ENCODE results near the gene GRK1.
"Not testable (repeated sequence)": the region's sequence is repeated elsewhere in the genome, so short reads cannot be mapped to it uniquely, and the experiment has no call there.

The GRK1 gene

DNA sequence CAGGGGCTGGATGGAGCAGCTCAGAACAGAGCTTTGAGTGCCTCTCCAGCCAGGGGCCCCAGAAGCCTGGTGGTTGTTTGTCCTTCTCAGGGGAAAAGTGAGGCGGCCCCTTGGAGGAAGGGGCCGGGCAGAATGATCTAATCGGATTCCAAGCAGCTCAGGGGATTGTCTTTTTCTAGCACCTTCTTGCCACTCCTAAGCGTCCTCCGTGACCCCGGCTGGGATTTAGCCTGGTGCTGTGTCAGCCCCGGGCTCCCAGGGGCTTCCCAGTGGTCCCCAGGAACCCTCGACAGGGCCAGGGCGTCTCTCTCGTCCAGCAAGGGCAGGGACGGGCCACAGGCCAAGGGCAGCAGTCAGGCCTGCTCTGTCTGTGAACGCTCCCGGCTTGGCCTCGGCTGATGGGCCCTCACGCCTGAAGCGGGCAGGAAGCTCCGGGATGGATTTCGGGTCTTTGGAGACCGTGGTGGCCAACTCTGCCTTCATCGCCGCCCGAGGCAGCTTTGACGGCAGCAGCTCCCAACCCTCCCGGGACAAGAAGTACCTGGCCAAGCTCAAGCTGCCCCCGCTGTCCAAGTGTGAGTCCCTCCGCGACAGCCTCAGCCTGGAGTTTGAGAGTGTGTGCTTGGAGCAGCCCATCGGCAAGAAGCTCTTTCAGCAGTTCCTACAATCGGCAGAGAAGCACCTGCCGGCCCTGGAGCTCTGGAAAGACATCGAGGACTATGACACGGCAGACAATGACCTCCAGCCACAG lies at the start of gene GRK1:
GRK1 (plus strand) TSS at position 269 of the 751 bp plus-strand sequence; CDS start at position 437, 168 bp downstream.
- DNase-seq (ENCODE audit: low read depth, low spot score), result no peak

DNA sequence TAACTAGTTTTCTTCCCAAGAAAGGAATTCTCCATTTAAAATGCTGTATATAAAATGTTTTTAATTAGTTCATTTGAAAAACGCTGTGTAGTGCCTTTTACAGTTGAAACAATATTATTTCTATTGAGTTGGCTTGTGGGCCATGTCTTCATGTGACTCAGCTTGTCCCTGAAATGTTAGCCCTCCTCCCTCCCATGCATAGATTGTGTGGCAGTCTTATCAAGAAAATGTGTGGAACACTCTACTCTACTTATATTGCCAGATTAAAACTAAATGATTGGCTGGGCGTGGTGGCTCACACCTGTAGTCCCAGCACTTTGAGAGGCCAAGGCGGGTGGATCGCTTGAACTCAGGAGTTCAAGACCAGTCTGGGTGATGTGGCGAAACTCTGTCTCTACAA lies 49.1 kb upstream of the GRK1 start:
- no peak for DNase-seq (ENCODE audit: low read depth, low spot score)

DNA sequence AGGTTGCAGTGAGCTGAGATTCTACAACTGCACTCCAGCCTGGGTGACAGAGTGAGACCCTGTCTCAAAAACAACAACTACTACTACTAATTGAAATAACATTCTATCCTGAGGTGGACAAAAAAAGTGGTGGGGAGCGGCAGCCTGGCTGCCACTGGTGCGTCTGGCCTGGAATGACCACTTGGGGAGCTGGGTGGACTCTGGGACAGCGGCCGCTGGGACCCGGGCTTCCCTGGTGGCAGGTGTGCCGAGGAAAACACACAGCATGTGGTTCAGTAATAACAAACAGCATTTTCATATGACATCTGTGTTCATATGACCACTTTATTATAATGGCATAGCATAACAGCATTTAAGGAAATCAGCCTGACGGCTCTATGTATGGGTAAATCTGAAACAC lies 48.6 kb upstream of the GRK1 start:
- no peak for DNase-seq (ENCODE audit: low read depth, low spot score)

DNA sequence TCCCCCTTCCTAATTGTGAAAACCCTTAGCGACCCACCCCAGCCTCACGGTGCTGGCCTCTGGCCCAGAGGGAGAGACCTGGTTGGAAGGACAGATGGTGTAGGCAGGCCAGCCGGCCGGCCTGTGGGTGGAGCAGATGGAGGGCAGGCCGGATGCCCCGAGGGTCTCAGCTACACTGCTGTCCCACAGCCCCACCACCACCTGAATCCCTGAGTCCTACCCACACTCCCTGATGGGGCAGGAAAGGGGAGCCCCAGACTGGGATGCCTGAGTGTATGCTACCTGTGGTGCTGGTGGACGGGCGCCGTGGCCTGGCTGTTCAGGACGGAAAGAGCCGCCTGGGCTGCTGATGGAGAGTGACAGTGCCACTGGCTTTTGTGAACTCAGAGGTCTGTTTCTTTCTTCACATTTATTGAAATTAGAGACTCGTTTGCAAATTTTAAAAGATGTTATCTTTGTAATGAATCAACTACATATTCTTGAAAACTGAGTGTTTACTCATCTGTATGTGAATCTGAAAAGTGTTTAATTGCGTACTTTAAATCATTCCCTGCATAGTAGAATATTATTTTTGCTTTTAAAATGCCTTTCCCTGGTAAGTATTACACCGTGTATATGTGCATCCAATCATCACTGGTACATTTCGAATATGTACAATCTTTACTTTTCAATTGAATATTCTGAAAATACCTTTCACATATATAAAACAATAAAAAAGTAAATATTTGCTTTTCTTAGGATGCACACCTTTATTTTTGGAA lies 46.8 kb upstream of the GRK1 start:
- DNase-seq (ENCODE audit: low read depth, low spot score), result peak; percentile 57

DNA sequence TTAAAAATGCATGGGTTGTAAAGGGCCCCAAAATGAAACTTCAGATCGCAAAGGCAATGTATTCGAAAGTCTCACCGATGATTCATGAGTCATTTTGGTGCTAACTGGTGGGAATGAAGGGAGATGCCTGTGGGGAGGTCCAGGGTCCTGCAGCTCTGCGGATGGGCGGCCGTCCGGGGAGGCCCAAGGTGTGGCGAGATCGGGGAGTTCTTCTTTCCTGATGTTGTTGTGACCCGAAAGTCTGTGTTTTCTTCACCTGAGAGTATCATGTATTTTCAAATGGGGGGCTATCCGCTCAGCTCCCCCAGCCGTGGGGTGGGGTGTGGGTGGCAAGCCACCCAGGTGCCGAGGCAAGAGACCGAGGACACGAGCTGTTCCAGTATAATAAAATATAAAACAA lies 46.0 kb upstream of the GRK1 start:
- no peak for DNase-seq (ENCODE audit: low read depth, low spot score)

DNA sequence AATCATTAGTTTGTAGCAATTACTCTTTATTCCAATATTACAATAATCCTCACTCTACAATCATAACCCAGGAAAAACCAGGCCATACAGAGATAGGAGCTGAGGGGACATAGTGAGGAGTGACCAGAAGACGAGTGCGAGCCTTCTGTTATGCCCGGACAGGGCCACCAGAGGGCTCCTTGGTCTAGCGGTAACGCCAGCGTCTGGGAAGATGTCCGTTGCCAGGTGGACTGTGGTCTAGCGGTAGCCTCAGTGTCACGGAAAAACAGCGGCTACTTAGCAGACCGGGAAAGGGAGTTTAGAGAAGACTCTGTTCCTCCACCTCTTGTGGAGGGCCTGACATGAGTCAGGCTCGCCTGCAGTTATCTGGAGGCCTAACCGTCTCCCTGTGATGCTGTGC lies 45.5 kb upstream of the GRK1 start:
- DNase-seq (ENCODE audit: low read depth, low spot score), result peak; percentile 64

DNA sequence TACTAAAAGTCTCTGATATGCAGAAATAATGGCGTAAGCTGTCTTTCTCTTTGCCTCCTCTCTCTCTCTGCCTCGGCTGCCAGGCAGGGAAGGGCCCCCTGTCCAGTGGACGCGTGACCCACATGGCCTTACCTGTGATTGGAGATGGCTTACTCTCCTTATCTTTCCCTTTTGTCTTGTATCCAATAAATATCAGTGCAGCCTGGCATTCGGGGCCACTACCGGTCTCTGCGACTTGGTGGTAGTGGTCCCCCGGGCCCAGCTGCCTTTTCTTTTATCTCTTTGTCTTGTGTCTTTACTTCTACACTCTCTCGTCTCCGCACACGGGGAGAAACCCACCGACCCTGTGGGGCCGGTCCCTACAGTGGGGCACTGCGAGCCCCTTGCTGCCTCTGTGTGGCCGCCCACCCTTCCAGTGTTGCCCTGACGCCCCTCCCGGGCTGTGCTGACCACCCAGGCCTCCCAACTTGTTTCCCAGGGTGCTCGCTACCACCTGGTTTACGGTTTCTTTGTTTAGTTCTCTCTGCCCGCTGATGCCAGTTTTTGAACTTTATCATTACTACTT lies 45.0 kb upstream of the GRK1 start:
- DNase-seq (ENCODE audit: low read depth, low spot score), result not testable (repeated sequence)

DNA sequence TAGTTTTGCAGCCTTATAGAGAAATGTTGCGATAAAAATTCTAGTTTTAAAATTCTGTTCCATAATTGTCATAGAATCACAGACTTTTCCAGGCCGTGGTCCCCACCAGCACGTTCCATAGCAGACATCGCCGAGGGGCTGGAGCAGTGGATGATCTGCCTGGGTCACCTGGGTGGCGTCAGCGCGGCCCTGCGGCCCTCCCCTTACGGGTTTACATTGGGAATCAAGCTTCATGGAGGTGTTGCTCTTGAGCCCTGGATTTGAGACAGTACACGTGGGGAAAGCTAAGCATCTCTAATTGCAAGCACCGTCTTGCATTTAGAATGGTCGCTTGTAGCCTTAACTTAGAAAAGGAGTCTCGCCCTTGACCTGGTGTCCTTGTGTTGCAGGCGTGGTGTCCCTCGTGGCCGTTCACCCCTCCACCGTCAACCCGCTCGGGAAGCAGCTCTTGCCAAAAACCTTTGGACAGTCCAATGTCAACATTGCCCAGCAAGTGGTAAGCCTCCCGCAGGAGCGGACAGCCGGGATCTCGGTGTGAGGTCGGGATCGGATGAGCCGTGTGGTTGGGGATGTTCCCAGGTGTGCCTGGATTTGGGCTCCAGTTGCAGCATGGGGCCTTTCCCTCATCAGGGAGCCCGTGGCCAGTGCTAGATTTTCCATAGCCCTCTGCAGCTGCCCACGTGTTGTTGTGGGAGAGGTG lies 44.1 kb upstream of the GRK1 start:
- no peak for DNase-seq (ENCODE audit: low read depth, low spot score)

DNA sequence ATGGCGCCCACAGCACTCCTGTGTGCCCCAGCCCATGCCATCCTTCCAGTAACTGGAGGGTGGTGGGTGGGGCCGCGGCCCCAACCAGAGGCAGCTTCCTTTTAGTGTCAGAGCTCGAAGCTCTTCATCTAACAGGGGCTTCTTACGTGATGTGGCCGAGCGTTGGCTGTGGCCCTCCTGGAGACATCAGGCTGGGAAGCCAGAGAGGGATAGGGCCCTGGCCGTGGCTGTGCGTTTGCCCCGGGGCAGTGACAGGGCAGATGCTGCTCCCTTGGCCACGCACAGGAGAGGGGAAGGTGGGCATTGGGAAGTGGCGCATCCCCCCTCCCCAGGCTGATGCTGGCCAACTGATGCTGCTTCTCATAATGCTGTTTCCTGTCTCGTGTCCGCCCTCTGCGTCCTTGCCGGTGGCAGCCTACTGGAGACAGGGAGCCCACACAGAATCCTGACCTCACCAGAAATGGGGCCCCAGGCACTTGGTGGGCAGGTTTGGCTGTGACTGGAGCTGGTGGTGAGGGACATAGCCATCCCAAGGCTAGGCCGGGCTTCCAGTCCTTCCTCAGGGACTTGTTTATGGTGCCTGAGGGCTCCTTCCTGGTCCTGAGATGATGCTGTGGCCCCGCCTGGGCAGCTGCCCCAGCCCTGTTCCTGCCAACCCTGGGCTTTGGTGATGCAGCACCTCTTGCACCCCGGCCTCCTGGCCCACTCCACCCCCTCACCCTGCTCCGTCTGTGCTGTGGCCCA lies 43.4 kb upstream of the GRK1 start:
- DNase-seq (ENCODE audit: low read depth, low spot score), result no peak

DNA sequence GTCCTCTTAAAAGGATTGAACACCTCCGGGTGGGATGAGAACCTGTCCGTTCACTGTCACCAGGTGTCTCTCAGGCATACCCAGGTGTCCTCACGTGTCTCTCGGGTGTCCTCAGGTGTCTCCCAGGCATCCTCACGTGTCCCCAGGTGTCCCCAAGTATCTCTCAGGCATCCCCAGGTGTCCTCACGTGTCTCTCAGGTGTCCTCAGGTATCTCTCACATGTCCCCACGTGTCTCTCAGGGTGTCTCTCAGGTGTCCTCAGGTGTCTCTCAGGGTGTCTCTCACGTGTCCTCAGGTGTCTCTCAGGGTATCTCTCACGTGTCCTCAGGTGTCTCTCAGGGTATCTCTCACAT lies 42.8 kb upstream of the GRK1 start:
- no peak for DNase-seq (ENCODE audit: low read depth, low spot score)

DNA sequence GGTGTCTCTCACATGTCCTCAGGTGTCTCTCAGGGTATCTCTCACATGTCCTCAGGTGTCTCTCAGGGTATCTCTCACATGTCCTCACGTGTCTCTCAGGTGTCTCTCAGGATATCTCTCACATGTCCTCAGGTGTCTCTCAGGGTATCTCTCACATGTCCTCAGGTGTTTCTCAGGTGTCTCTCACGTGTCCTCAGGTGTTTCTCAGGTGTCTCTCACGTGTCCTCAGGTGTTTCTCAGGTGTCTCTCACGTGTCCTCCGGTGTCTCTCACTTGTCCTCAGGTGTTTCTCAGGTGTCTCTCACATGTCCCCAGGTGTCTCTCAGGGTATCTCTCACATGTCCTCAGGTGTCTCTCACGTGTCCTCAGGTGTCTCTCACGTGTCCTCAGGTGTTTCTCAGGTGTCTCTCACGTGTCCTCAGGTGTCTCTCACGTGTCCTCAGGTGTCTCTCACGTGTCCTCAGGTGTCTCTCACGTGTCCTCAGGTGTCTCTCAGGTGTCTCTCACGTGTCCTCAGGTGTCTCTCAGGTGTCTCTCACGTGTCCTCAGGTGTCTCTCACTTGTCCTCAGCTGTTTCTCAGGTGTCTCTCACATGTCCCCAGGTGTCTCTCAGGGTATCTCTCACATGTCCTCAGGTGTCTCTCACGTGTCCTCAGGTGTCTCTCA lies 42.2 kb upstream of the GRK1 start:
- DNase-seq (ENCODE audit: low read depth, low spot score), result not testable (repeated sequence)

DNA sequence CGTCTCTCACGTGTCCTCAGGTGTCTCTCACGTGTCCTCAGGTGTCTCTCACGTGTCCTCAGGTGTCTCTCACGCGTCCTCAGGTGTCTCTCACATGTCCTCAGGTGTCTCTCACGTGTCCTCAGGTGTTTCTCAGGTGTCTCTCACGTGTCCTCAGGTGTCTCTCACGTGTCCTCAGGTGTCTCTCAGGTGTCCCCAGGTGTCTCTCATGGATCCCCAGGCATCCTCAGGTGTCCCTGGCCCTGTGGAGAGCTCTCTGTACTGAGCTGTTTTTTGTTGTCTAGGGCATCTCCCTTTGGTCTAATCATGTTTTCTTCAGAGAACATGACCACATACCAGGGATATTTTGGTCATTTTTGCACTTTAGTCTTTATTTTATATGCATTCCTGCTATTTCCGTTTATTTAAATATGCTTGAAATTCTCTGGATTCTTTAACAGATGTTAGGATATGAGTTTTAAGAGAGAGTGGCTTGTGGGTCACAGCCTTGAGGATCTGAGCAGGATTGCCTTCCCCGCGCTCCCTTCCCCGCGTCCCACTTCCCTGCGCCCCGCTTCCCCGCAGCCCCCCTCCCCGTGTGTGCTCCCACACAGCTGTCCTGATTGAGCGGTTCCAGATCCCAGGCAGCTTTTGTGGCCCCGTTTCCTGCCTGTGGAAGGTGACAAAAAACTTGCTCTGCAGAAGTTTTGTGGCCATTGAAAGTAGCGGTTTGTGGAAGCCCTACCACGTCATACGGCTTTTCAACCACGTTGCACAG lies 40.9 kb upstream of the GRK1 start:
- DNase-seq (ENCODE audit: low read depth, low spot score), result no peak

DNA sequence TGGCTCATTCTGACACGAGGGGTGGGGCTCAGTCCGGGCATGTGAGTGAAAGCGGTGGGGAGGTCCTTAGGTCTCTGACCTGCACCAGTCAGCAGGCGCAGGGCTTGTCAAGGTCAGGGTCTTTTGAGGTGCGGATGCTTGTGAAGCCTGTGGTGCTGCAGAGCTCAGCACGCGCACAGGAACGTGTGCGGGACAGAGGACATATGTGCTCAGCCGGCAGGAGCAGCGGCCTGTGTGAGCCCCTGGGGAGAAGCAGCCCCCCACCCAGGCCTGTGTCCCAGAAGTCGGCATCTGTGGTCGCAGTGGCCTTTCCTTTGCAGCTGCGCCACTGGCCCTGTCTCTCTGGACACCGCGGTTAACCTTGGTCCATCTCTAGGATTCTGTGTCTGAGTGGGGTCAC lies 39.9 kb upstream of the GRK1 start:
- no peak for DNase-seq (ENCODE audit: low read depth, low spot score)

DNA sequence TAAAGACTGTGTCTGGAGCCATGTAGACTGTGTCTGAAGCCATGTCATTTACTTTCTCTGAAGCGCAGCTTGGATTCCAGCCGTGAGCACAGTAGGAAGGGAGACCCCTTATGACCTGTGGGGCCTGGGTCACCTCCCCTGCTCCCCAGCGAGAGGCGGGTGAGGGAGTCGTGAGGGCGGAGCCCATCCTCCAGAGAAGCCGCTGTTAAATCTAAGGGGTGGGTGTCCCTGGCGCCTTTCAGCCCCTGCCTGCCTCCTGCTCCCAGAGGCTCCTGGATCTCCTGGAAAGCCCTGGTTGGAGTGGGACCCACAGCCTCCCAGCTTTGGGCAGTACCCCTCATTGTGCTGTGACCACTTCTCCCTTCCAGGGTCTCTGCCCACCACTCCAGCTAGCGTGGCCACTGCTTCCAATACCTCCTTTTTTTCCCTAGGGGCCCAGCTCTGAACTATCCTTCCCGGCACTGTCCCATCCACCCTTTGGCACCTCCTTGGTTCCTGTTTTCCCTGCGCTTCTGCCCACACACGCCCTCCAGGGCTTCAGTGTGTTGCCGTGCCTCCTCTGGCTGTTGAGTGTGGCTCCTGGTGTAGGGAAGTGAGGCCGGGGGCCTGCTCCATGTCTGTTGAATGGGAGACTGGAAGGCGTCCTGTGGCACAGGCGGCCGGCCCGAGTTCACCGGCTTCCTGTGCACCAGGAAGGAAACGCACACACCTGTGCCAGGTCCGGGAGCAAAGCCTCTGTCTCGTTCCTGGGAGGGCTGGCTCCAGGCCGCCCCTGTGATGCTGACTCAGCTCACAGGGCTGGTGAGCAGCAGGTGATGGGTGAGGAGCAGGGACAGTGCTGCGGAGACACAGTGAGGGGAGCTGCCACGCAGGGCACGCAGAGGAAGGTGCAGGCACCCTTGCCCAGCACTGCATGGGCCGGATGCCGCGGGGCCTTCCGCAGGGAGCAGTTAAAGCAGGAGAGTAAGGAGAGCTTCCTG lies 38.4 kb upstream of the GRK1 start:
- DNase-seq (ENCODE audit: low read depth, low spot score), result no peak

DNA sequence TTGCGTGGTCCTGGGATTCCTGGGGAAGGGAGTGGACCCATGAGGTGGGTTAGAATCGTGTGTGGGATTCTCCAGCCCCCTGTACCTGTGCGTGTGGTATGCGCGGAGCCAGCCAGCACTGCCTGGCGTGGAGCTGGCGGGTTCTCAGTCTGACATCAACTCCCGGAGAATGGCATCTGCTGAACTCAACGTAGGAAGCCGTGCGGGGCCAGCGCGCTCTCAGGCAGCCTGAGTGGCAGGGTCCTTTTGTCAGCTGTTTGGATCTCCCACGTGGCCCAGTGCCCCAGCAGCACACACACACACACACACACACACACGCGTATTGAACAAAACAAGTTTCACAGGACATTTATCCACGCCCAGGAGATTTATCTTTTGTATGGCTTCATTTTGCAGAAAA lies 37.2 kb upstream of the GRK1 start:
- no peak for DNase-seq (ENCODE audit: low read depth, low spot score)

DNA sequence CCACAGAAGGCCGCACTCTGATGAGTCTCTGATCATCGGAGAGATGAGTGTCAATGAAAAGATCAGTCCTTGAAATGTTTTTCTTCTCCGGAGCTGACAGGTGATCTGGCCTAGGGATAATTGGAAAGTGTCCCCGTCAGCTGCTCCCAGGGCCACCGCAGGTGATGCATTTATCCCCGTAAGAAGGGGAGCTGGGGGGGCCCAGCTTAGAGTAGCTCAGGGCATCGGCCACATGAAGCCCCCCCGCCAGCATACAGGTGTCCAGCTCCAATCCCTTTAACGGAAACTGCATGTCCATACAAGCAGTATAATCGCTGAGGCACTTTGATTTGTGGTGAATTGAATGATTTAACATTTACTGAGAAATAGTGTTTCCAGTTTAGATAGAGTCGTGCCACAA lies 36.7 kb upstream of the GRK1 start:
- DNase-seq (ENCODE audit: low read depth, low spot score), result no peak

DNA sequence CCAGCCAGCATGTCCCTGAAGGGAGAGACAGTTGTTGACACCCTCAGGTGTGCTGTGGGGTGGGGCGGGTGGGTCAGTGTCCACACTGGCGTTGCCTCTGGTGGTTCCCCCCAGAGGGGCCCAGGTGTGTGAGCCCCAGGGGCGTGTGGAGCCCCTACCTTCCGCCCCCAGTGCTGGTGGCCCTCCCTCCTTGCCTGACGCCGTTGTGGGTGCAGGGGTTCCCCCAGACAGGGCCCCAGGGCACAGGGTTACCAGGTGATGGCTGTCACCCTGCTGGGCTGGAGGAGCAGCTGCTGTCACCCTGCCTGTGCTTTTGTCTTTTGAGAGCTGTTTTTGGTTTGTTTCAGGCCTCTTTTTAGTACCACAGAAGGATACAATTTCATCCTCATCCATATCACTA lies 36.2 kb upstream of the GRK1 start:
- DNase-seq (ENCODE audit: low read depth, low spot score), result no peak

DNA sequence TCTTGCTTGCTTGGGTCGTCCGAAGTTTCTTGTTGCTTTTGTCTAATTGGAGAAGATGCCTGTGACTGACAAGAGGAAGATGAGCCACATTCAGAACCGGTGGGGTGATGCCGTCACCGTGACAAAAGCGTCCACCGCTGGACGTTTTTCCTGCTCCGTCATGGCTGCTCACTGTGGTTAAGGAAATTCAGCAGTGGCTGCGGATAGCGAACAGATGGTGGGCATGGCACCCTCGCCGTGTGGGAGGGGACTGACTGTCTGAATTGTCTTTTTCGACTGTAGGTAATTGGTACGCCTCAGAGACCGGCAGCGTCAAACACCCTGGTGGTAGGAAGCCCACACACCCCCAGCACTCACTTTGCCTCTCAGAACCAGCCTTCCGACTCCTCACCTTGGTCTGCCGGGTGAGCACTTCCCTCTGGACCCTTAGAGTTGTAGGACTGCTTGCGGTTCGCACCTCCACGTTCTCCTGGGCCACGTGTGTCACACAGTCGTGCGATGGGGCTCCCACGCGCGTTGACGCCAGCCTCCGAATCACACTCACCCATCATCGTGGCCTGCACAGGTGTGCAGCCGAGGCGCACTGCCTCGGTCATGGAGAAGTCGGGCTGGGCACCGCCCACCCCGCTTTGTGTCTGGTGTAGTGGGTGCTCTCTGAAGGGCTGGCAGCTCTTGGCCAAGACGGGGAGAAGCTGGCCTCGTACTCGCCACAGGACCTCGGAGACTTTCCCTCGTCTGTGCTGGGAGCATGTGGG lies 35.5 kb upstream of the GRK1 start:
- no peak for DNase-seq (ENCODE audit: low read depth, low spot score)

All from ELF-1 (cell line).